NCI-H1048 (cell line): ENCODE data around the gene C19orf38.

Experiments used
- DNase-seq: peaks from one replicate; lab custom pipeline; 2025; lab: John Stamatoyannopoulos, UW

The C19orf38 gene

DNA sequence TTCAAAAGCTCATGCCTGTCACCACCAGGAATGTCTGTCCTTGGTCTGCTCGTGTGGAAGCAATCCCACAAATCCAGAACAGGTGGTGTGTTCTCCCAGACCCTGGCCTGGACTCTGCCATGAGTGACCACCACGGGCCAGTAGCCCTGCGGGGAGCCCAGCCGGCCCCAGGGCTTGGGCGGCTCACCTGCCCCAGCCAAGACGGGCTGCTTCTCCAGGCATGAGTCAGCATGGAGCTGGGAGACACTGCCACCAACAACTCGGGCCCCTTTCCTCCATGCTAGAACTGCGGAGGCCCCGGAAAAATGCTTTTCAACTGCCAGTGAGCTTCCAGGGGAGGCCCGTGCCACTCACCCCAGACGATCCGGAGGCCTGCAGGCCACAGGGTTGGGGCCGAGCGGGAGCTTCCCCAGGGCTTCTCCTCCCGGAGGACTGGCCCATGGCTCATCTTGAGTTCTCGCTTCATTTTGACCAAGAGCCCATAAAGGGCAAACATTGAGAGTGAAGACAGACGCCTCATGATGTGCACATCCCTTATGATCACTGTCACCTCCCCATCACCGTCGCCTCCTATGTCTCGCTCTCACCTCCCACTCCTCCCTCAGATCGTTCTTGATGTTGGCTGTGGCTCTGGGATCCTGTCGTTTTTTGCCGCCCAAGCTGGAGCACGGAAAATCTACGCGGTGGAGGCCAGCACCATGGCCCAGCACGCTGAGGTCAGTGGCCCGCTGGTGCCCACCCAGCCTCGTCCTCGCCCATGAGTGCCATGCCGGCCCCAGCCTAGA is 63.6 kb downstream of the C19orf38 start:
- DNase-seq, result no peak

GRCh38 chr19:10912619-10913018 is 64.4 kb downstream of the C19orf38 start:
- no peak for DNase-seq

DNA sequence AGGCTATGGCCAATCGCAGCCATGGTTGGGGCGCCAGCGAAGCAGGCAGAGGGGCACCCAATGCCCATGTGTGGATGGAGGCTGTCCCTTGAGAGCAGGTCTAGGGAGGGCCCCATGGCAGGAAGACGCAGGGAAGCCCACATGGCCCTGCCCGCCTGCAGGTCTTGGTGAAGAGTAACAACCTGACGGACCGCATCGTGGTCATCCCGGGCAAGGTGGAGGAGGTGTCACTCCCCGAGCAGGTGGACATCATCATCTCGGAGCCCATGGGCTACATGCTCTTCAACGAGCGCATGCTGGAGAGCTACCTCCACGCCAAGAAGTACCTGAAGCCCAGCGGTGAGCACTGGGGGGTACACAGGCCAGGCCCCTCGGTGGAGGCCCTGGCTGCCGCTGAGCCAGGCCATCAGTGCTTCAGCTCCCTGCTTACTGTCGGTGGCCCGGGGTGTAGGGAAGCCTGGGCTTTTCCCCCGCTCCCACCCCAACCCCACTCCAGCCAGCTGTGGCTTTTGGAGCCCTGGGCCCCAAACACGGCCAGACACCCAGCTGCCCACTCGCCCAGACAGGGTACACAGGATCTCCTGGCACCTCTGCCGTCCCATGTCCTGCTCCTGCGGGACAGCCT is 65.6 kb downstream of the C19orf38 start:
- DNase-seq, result no peak

DNA sequence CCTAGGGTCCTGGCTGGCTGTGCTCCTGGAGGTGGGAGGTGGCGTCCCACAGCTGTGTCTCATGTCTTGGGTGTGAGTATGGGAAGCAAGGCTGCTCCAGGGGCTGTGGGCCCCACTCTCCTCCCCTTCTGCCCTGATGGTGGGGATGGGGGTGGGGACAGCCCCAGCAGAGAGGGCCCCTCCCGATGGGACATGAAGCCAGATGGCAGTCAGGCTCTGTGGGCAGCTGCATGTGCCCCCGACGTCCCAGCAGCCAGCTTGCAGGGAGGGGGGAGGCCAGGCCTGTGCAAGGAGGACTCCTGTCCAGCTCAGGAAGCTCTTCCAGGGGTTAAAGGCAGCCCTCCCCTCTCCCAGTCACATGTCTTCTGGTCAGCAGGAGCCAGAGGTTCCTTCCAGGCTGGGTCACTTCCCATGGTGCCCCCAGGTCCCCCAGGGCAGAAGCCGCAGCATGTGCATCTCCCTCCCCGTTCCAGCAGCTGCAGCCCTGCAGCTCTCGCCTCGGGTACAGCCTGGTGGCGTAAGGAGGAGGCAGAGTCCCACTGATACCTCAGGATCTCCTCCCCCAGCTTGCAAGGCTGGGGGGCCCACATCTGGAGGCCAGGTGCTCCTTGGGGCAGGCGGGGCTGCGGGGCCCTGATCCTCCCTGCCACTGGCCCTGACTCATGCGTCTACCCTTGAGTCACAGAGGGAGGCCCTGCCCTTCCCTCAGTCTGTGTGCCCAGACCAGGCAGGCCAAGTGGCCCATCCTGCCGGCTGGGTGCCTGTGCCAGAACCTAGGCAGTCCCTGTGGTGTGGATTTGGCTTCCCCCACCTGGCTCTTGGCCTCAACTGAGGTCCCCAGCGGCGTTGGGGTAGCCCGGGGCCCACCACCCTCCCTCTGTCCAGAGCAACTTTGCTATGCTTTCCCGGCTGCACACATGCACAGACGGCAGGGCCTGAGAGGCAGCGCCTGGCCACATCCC is 67.2 kb downstream of the C19orf38 start:
- no peak for DNase-seq

- DNase-seq, result no peak
Measured at GRCh38 chr19:10916602-10917001, 68.4 kb downstream of the C19orf38 start.

GRCh38 chr19:10918359-10918758 is 70.1 kb downstream of the C19orf38 start:
- no peak for DNase-seq
